AG10803 (cell line): ENCODE measurements around the gene CFAP92.
A peak's percentile ranks its signal among the peaks of the same experiment; 100 is the strongest.

Experiments used
- DNase-seq: peaks from one replicate; pipeline ENCODE4 v3.0.0; 2010; ENCODE audit warnings: low read depth
- H3K4me3 ChIP-seq: 2 replicates; pipeline ENCODE4 v1.5.1; 2011; ENCODE audit warnings: mild to moderate bottlenecking, low read length, control low read depth
- TF ChIP-seq, protein P1 (sequence below): conservative IDR thresholded peaks from 2 replicates; pipeline ENCODE4 v1.5.1; 2011; ENCODE audit warnings: mild to moderate bottlenecking, low read length, control low read depth, inconsistent platforms

Gene CFAP92

DNA sequence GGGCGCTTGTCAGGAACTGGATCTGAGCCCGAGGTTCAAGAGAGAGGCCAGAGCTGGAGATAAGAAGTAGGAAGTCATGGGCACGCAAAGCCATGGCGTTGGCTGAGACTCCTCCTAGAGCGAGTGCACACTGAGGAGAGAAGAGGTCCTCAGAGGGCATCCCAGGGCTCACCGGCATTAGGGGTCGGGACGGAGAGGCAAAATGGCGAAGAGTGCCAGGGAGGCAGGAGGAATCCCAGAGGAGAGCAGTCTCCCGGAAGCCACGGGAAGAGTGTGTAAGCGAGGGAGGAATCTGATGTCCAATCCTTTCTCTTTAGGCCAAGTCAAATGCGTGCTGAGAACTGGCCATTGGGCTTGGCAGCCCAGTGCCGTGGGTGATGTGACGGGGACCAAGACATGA is 31.2 kb upstream of the CFAP92 start:
- H3K4me3 ChIP-seq, result no peak overlapping the region
- TF ChIP-seq, protein P1, sequence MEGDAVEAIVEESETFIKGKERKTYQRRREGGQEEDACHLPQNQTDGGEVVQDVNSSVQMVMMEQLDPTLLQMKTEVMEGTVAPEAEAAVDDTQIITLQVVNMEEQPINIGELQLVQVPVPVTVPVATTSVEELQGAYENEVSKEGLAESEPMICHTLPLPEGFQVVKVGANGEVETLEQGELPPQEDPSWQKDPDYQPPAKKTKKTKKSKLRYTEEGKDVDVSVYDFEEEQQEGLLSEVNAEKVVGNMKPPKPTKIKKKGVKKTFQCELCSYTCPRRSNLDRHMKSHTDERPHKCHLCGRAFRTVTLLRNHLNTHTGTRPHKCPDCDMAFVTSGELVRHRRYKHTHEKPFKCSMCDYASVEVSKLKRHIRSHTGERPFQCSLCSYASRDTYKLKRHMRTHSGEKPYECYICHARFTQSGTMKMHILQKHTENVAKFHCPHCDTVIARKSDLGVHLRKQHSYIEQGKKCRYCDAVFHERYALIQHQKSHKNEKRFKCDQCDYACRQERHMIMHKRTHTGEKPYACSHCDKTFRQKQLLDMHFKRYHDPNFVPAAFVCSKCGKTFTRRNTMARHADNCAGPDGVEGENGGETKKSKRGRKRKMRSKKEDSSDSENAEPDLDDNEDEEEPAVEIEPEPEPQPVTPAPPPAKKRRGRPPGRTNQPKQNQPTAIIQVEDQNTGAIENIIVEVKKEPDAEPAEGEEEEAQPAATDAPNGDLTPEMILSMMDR, result no peak
- no peak for DNase-seq

- no peak for DNase-seq
- TF ChIP-seq, protein P1, result peak; percentile 26; the same call in 1 of the 2 replicates
- no peak overlapping the region for H3K4me3 ChIP-seq
Measured at GRCh38 chr3:129023909-129024308, 30.0 kb upstream of the CFAP92 start.

GRCh38 chr3:129023008-129023358 is 29.1 kb upstream of the CFAP92 start:
- no peak for DNase-seq
- H3K4me3 ChIP-seq, result no peak overlapping the region
- TF ChIP-seq, protein P1, result no peak

DNA sequence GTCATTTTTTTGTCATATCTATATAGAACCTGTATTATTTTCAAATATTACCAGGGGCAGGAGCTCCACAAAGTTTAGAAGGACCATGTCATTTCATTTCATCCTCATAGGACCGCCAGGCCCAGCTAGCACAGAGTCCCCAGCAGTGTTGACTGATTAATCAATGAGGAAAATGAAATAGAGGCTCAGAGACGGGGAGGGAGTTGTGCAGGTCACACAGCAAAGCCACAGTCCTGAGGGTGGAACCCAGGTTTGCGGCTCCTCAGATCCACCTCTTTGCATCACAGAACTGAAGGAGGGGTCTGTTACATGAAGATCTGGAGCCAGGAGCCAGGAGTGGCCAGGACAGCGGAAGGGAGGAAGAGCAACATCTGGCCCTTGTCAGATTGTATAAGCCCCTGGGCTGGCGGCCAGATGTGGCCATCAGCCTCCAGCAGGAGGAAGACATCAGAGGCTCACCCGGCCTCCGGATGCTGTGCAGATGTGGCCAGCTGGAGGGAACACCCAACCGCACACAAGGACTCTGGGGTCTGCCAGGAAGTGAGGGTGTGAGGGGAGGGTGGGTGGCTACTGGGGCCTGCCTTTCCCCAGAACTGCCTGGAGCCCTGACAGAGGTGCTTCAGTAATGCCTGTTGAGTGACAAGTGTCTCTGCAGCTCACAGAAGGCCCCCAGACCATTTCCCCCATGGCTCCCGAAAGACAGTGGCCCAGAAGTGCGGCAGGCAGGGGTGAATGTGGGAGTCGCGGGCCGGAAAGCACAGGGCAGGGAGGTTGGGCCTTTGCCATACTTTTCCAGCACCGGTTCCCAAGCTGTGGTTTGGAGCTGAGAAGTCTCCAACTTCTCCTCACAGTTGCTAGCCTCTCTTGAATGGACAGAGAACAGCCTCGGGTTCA is 28.5 kb upstream of the CFAP92 start:
- no peak overlapping the region for H3K4me3 ChIP-seq
- peak; percentile 59 for DNase-seq
- TF ChIP-seq, protein P1, result no peak

DNA sequence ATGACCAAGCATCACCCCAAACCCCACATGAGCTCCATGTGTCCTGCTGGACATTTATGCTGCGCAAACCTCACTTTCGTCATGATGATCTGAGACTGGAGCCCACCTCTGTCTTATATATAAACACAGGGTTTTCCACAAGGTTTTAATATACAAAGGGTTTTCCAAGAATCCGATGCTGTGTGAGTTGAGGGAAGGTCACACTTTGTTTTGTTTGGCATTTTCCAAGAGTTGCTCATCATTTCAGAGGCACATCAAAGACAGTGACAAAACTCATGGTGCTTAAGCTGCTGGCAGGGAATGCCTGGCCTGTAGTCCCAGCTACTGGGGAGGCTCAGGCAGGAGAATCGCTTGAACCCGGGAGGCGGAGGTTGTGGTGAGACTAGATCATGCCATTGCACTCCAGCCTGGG is 27.3 kb upstream of the CFAP92 start:
- TF ChIP-seq, protein P1, result no peak
- peak; percentile 24 for DNase-seq

DNA sequence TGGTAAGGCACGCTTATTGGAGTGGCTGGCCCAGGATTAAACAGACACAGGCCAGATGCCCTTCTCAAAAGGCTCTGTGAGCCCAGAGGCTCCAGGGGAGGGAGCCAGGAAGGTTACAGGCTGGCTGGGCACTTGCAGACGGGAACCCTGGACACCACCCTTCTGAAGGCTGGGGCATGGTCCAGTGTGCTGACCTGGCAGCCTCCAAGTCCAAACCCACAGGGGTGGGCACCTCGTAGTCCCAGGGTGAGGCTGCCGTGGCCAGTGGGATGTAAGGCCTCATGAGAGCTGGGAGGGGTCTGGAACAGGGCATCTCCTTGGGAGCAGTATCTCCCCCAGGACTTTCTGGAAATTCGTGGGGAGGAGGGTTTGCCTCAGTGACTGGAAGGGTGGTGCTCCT is 26.8 kb upstream of the CFAP92 start:
- TF ChIP-seq, protein P1, result no peak
- no peak overlapping the region for H3K4me3 ChIP-seq
- no peak for DNase-seq

More for the DNA sequence above, 27.3 kb upstream of the CFAP92 start:
- no peak overlapping the region for H3K4me3 ChIP-seq

GRCh38 chr3:129019266-129019665 is 25.4 kb upstream of the CFAP92 start:
- no peak for DNase-seq
- H3K4me3 ChIP-seq, result no peak overlapping the region
- TF ChIP-seq, protein P1, result no peak
